Stimulated activated CD8-positive, alpha-beta memory T cell treated with anti-CD3 and anti-CD28 coated beads, Interleukin-12 subunit alpha, Interleukin-12 subunit beta, amount 100 ng/mL, for 24 hours (primary cell): ENCODE measurements around the gene ZBTB48.
"Not testable (repeated sequence)": the region's sequence is repeated elsewhere in the genome, so short reads cannot be mapped to it uniquely, and the experiment has no call there.

Source experiments
- DNase-seq: peaks from one replicate; pipeline ENCODE4 v3.0.0-alpha.2; 2020; ENCODE audit errors: extremely low read depth

The ZBTB48 gene

GRCh38 chr1:6632588-6633514, 53.1 kb downstream of the ZBTB48 start:
- no peak for DNase-seq

DNA sequence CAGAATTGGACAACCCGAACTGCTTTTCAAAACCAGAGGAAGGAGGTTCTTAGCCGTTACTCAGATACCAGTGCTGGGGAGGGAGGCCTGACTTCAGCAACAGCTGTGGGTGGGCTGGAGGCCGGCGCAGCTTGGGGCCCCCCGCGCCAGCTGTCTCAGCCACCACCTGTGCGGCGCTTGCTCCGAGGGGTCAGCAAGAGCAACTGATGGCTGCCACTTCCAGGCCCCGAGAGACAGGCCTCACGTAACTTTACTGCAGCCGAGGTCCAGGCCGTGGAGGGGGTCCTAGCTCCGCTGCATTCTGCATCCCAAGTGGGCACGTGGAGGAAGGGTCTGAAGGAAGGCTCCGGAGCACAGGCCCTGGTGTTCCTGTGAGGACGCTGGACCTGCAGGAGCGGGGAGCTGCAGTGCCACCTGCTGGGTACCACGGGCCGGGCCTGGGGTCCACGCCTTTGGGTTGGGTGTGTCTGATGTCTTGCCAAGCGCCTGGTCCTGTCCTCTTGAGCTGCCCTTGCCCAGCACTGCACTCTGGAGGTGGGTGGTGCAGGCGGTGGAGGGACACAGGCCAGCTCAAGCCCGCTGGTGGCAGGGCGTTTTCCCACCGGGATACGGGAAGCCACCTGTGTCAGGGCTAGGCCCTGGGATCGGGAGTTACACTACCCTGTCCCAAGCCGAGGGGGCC, 54.7 kb downstream of the ZBTB48 start:
- DNase-seq: no peak

- DNase-seq: no peak
Measured at GRCh38 chr1:6635161-6635909, 55.5 kb downstream of the ZBTB48 start.

DNA sequence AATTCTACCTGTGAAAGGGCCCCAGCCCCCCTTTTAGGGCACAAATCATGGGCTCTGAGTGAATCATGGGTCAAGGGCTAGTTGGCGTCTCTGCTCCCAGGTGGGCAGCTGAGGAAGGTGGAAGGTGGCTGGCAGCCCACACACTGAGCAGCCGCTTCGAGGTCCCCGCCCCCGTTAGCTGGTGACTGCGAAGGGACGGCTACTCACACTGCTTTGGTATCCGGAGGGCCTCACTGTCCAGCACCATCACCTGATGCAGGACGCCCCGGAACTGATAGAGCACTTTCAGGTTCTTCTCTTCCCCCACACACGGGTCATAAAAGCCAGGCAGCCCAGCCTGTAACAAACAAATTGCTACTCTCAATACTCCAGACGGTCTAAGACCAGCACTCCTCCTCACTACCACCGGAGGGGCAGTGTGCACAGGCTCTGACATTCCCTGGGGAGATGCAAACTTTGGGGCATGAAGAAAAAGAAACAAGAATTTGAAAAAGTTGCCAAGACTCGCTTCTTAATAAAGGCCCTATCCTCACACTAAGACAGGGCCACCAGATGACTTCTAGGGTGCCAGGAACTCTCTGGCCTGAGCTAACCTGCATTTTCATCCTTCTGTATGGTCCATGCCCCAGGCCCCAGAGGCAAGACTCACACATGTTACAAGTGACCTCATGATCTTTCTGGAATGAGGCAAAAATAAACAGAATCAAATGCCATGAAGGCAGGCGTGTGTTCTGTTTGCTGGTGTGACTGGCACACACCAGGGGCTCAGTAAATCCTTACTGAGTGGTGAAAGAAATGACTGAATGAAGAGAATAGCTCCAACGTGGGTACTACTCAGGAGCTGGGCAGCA, 56.3 kb downstream of the ZBTB48 start:
- no peak for DNase-seq

DNA sequence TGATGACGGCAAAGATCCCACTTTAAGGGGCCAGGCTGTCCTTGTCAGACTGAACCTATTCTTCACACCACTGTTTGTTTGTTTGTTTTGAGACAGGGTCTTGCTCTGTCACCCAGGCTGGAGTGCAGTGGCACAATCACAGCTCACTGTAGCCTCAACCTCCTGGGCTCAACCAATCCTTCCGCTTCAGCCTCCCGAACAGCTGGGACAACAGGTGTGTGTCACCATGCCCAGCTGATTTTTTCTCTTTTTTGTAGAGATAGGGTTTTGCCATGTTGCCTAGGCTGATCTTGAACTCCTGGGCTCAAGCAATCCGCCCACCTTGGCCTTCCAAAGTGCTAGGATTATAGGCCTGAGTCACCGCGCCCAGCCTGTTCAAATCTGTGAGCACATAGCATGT, 57.0 kb downstream of the ZBTB48 start:
- not testable (repeated sequence) for DNase-seq

DNA sequence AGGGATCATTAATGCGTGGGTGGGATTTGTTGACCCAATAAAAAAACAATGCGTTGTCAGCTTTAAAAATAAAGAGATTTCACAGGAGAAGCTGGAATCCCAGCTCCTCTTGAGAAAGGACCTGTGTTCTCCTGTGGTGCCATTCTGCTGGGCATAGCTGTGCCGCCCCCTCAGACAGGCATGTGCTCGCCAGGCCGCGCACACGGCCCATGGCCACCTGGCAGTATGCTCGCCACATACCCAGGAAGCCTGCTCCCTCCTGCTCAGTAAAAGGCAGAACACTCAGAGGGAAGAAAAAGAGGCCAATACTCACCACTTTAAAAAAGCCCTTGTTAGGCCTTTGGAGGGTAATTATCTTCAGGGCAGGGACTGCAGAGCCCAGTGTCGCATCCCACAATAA, 58.0 kb downstream of the ZBTB48 start:
- DNase-seq: no peak

- DNase-seq: no peak
Measured at GRCh38 chr1:6638226-6638625, 58.4 kb downstream of the ZBTB48 start.
